Mesothelial cell of epicardium (in vitro differentiated cells): ENCODE data around the gene ATP6V0D1. TPM values are rescaled to one million over a fixed set of nuclear protein-coding genes. Genes with fewer than 3 reads are reported as not detected.
A peak's percentile ranks its signal among the peaks of the same experiment; 100 is the strongest.

Experiments
- DNase-seq, 2 experiments: peaks; one replicate each; pipeline ENCODE4 v3.0.0; 2021; ENCODE audit warnings: low spot score in 2 of 2; ENCODE audit not compliant: unreplicated experiment in 2 of 2
- H3K27ac Mint-ChIP-seq: 2 replicates; pipeline ENCODE4 v1.8.0; 2021; ENCODE audit warnings: mixed read lengths
- H3K27me3 Mint-ChIP-seq: 2 replicates; pipeline ENCODE4 v1.8.0; 2021; ENCODE audit warnings: low read depth, mixed read lengths
- H3K36me3 Mint-ChIP-seq: 2 replicates; pipeline ENCODE4 v1.8.0; 2021; ENCODE audit warnings: mixed read lengths
- H3K4me1 Mint-ChIP-seq: 2 replicates; pipeline ENCODE4 v1.8.0; 2021; ENCODE audit warnings: mixed read lengths
- H3K4me3 Mint-ChIP-seq: 2 replicates; pipeline ENCODE4 v1.8.0; 2021; ENCODE audit warnings: mild to moderate bottlenecking, moderate library complexity, mixed read lengths
- H3K9me3 Mint-ChIP-seq: 2 replicates; pipeline ENCODE4 v1.8.0; 2021; ENCODE audit warnings: mixed read lengths
- total RNA-seq: library from RNA; stranded (reverse); gene quantifications from 3 replicates; pipeline ENCODE4 v1.2.1, GENCODE V29; 2021
- TF ChIP-seq, protein P1 (sequence below): fragments of 200-600 bp; sonication (generic); IDR thresholded peaks from one replicate; pipeline ENCODE4 v1.5.0; 2021; ENCODE audit warnings: antibody characterized with exemption; ENCODE audit not compliant: unreplicated experiment

The ATP6V0D1 gene
- total RNA-seq, 1 donor from 2014 or later = 53.7 TPM

DNA sequence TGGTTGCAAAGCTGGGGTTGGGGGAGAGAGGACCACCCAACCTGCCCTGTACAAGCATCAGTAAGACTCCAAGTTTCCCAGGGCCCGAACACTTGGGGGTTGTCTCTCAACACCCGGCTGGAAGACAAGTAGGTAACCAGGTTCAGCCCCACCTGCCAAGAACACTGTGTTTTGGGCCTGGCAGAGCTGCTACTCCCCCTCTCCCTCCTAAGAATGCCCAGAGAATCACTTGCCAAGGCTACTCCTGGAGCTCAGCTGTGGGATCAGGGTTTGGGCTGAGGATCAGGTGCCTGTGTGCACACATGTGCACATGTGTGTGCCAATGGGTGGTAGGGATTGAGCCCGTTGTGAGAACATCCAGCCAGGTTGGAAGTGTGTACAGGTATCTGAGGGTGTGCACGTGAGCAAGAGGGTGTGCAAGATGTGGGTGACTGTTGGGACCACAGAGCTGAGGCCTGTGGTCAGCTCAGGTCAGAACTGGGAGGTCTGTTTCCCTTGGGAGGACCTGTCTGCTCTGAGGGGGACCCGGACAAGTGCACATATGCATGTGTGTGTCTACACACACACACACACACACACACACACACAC, 47.7 kb downstream of the ATP6V0D1 start:
- Mint-ChIP-seq H3K36me3 (peaks cover 3% of the 10 kb centered on the region), H3K4me1 (peaks cover 11% of the 10 kb centered on the region), H3K27me3 (peaks cover 38% of the 10 kb centered on the region), H3K9me3 (no peaks in the 10 kb centered on the region), H3K27ac (no peak overlapping the region), H3K4me3 (no peak overlapping the region)
- TF ChIP-seq, protein P1, sequence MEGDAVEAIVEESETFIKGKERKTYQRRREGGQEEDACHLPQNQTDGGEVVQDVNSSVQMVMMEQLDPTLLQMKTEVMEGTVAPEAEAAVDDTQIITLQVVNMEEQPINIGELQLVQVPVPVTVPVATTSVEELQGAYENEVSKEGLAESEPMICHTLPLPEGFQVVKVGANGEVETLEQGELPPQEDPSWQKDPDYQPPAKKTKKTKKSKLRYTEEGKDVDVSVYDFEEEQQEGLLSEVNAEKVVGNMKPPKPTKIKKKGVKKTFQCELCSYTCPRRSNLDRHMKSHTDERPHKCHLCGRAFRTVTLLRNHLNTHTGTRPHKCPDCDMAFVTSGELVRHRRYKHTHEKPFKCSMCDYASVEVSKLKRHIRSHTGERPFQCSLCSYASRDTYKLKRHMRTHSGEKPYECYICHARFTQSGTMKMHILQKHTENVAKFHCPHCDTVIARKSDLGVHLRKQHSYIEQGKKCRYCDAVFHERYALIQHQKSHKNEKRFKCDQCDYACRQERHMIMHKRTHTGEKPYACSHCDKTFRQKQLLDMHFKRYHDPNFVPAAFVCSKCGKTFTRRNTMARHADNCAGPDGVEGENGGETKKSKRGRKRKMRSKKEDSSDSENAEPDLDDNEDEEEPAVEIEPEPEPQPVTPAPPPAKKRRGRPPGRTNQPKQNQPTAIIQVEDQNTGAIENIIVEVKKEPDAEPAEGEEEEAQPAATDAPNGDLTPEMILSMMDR = no peak
- DNase-seq = no peak

DNA sequence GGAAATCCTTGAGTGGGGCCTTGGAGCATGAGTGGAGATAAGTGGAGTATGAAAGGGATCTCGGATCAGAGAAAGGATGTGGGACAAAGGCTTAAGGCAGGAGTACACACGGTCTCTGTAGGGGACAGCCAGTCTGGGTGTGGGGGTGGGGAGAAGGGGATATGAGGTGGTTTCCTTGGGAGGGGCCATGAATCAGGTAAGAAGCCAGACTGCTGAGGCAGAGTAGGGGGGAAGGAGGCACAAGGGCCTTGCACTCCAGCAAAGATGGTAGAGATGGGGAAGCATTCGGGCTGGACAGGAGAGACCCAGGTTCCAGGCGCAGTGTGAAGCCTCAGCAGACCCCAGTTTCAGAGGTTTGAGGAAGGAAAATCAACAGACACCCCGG, 48.5 kb downstream of the ATP6V0D1 start:
- Mint-ChIP-seq H3K4me1 (peaks cover 11% of the 10 kb centered on the region), H3K27ac (no peak overlapping the region), H3K4me3 (peak overlapping the region; percentile 41), H3K27me3 (peaks cover 45% of the 10 kb centered on the region), H3K9me3 (no peaks in the 10 kb centered on the region), H3K36me3 (peaks cover 3% of the 10 kb centered on the region)
- no peak for DNase-seq
- TF ChIP-seq, protein P1 = no peak

DNA sequence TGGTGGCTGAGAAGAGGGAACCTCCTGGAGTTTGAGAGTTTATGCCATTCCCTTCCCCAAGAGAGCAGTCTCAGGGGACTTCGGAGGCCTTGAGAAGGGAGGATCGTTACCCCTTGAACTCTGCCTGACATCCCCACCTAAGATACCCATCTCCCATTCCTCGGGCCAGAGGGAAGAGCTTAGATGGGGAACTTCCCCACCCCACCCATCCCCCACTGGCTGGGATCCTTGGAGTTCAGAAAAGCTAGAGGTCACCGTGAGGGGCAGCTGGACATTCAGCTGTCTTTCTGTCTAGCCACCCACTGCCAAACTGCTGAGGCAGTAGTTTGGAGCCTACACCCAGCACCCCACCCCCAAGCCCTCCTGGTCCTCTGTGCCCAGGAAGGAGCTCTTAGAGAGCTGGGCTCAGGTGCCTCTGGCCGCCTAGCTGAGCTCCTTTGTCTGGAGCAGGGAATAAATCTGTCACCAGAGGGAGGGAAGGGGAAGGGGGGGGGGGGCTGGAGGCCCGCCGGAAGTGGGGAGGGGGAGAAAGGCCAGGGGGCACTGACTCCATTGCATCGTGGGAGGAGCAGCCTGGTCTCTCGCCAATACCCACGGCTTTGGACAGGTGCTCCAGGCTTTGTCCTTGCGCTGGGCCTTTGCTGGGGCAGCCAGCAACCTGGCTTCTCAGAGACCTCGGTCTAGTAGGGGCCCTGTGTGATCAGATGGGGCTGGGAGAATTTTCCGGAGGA, 49.0 kb downstream of the ATP6V0D1 start:
- H3K4me3 Mint-ChIP-seq = peak overlapping the region; percentile 52
- peaks cover 11% of the 10 kb centered on the region for H3K4me1 Mint-ChIP-seq
- no peak for DNase-seq
- H3K27ac Mint-ChIP-seq = no peak overlapping the region
- peaks cover under 1% of the 10 kb centered on the region for H3K36me3 Mint-ChIP-seq
- H3K27me3 Mint-ChIP-seq = peaks cover 48% of the 10 kb centered on the region
- H3K9me3 Mint-ChIP-seq = no peaks in the 10 kb centered on the region
- TF ChIP-seq, protein P1 = no peak

DNA sequence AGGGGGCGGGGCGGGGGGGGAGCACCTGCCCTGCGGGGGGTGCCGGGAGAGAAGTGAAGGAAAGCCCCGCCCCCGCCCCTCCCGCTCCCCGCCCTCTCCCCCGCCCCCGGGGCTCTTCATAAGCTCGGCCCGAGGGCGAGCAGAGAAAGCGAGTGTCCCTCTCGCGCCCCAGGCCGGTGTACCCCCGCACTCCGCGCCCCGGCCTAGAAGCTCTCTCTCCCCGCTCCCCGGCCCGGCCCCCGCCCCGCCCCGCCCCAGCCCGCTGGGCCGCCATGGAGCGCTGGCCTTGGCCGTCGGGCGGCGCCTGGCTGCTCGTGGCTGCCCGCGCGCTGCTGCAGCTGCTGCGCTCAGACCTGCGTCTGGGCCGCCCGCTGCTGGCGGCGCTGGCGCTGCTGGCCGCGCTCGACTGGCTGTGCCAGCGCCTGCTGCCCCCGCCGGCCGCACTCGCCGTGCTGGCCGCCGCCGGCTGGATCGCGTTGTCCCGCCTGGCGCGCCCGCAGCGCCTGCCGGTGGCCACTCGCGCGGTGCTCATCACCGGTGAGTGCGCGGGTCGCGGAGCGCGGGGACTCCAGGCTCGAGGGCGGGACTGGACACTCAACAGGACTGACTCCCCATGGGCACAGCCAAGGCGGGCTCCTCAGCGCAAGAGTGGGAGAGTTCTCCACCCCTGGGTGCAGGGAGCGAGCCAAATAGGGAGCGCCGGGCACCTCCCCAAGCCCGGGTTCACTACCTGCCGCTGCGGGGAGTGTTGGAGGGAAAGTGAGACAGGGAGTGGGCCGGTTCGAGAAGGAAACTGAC, 49.8 kb downstream of the ATP6V0D1 start, which contains the start of gene HSD11B2:
TSS of gene HSD11B2 (plus strand) at position 145 of the 798 bp plus-strand sequence. CDS start at position 273, 128 bp downstream.
- DNase-seq = peak in 1 of 2 experiments; percentile 47
- Mint-ChIP-seq H3K27ac (no peak within 1 kb of the TSS), H3K4me1 (peaks cover 11% of the 10 kb centered on the region), H3K36me3 (no peaks in the 10 kb centered on the region), H3K9me3 (no peaks in the 10 kb centered on the region), H3K4me3 (peak within 1 kb of the TSS; percentile 66), H3K27me3 (peaks cover 54% of the 10 kb centered on the region)
- TF ChIP-seq, protein P1 = no peak

DNA sequence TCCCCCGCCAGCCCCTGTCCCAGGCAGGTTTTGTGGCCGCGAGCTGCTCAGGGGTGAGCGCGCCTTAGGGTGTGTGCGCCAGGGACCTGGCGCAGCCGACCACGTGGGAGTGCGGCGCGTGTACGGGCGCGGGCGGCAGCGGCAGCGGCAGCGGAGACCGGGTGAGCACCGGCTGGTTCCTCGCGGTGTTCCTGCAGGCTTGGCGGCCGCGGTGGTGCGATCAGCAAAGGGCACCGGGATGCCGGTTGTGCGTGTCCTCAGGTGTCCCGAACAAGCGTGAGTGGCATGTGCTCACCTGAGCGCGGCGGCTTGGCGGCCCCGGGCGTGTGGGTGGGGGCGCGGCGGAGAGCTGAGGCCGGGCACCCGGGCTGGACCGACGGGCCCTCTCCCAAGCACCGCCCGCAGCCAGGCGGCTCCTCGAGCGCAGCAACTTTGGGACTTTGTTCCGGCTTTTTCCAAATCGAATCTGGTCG, 50.4 kb downstream of the ATP6V0D1 start:
- Mint-ChIP-seq H3K27ac (no peak overlapping the region), H3K4me1 (peaks cover 11% of the 10 kb centered on the region), H3K27me3 (peaks cover 57% of the 10 kb centered on the region), H3K4me3 (peak overlapping the region; percentile 66), H3K9me3 (no peaks in the 10 kb centered on the region), H3K36me3 (no peaks in the 10 kb centered on the region)
- DNase-seq = peak in 1 of 2 experiments; percentile 53
- TF ChIP-seq, protein P1 = no peak
